GM18873 (cell line): ENCODE results near the gene PSMA7.
"Not testable (repeated sequence)": the region's sequence is repeated elsewhere in the genome, so short reads cannot be mapped to it uniquely, and the experiment has no call there.

Experiments used
- ATAC-seq: cut with Tn5 transposase; IDR thresholded peaks from one replicate; pipeline ENCODE4 v1.9.1; 2021; ENCODE audit warnings: mild to moderate bottlenecking, moderate library complexity, moderate number of reproducible peaks; ENCODE audit not compliant: unreplicated experiment, low FRiP score

Gene PSMA7

DNA sequence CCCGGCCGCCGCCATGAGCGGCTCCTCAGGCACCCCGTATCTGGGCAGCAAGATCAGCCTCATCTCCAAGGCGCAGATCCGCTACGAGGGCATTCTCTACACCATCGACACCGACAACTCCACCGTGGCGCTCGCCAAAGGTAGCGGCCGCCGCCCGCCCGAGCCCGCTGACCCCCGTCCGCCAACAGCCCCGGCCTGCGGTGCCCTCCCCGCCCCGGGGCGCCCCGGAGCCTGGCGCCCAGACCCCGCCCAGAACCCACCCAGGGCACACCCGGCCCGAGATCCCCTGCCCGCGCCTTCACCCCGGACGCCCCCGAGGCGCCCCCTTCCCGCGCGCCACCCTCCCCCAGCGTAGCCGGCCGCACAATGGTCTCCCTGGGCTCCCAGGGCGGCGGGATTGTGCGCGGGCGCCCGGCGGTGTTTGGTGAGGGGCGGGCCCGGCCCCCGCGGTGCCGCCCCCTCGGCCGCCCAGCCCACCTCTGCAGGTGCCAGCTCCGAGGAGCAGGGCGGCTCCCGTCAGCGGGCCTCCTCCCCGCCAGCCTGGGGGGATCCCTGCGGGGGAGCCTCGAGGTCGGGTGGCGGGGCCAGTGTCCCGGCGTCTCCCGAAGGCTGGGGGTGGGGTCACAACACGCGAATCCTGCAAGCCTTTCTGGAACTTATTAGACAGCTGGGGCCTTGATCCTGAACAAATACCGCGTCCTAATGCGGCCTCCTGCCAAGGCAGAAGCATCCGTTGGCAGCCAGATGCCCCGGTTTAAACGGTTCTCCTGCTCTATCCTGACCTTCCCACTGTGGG lies 20.3 kb downstream of the PSMA7 start:
- ATAC-seq = peak; percentile 4

DNA sequence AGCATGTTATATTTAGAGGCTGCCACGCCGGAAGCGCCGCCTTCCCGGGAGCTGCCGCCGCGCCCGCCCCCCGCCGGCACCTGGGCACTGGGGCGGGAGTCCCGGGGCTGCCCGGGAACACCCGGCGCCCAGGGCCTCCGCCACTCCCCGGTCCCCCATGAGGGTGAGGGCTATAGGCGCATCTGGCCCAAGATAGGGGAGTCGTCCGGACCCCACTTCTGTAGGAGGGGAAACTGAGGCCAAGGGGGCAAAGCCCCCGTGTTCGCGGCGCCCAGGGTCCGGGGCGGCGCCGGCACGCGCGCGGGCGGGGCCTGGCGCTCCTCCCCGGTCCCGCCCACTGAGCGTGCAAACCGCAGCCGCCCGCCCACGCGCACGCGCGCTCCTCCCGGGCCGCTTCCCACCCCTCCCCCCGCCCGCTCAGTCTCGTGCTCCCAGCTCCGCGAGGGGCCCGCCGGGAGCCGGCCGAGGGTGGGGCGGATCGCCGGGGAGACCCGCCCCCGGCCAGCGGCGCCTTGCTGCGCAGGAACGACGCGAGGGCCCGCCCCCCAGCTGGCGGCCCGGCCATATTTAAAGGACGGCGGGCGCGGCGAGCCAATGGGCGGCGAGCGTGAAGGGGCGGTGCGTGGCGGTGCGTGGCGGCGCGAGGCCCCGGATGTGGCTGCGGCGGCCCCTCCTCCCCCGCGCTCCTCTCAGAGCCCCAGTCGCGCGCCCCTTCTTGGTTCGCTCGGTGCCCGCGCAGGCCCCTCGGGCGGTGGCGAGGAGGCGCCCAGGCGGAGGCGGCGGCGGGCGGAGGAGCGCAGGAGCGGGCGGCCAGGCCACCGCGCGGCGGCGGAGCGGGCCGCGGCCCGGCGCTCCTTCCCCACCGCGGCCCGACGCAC lies 21.2 kb downstream of the PSMA7 start, which contains the start of gene LSM14B:
TSS of gene LSM14B (plus strand) at position 700 of the 878 bp plus-strand sequence. CDS start 192 bp downstream, outside the sequence.
- ATAC-seq = peak; percentile 64

DNA sequence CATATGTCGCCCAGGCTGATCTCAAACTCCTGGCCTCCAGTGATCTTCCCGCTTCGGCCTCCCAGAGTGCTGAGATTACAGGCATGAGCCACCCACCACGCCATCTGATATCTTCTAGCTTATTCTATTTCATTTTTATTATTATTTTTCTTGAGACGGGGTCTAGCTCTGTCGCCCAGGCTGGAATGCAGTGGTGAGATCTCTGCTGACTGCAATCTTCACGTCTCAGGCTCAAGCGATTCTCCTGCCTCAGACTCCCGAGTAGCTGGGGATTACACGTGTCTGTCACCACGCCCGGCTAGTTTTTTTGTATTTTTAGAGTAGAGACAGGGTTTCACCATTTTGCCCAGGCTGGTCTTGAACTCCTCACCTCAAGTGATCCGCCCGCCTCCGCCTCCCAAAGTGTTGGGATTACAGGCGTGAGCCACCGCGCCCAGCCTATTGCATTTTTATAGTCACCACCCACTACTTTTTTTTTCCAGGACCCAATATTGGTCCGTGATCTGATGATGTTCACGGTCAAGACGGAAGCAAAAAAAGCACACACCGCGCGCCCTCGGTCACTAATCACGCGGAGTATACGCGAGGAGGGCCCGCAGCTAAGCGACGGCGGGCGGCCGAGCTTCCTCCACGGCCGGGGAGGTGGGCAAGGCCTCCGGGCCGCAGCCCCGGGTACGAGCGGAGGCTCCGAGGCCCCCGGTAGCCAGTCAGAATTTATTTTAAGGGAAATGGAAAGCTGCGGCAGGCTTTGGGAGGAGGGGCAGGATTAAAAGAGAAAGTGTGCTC lies 22.0 kb downstream of the PSMA7 start:
- peak; percentile 9 for ATAC-seq

DNA sequence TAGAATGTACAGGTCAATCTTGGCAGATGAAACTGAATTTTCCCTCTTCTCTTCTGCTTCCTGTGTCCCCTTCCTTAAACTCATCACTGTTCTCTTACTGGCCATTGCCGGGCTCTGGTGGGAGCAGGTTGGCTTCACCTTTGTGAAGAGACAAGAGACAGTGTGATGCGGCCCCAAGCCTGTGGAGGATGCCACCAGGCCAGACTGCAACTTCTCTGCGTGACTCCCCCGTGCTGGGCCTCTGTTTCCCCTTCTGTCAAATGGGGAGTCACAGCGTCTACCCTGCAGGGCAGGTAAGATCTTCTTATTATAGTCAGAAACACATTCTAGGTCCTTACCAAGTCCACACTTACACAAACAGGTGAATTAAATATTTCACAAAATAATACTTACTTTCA lies 22.8 kb downstream of the PSMA7 start:
- ATAC-seq = no peak

DNA sequence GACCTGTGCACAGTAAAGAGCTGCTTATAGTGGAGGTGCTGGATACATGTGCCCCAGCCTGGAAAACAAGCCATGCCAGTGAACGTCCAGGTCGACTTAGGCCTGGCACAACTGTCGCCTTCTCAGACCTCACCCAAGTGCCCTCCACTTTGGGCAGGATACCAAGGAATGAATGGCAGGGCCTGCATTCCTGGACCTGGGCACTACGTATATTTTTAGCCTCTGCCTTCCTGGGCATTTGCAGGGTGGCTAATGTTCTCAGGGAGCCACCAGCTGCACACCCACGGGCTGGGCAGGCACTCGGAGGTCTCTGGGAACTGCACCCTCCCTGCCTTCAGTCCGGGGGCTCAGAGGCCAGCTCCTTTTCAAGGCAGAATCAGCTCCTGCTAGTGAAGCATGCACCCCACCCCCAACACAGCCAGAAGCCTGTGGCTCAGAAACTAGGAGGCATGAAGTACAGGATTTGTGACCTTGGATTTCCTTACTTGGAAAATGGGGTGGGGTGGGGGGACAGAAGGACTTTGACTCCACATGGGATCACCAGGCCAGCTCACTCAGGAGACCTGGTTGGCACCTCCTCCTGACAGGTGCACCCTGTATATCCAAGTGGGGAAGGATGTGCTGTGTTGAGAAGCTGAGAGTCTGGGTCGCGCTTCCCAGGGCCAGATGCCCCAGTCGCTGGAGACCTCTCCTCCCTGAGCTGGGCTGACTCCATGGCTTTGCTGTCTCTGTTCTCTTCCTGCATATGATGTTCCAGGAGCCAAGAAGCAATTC lies 23.4 kb downstream of the PSMA7 start:
- no peak for ATAC-seq

DNA sequence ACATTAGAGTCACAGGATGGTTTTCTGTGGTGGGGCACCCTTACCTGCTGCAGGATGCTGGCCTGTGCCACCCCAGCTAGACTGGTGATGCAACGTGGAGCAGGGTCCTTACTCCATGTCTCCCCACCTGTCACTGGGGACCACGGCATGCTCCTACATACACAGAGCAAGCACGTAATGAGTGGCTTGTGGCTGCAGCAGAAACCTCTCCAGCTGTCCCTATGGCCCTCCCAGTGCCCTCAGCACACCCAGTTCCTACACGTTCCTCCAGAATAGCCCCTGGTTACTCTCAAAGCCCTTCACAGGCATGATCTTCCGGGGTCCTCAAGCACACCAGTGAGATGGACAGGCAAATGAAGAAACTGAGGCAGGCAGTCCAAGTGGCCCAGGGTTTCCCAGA lies 24.1 kb downstream of the PSMA7 start:
- ATAC-seq = no peak

DNA sequence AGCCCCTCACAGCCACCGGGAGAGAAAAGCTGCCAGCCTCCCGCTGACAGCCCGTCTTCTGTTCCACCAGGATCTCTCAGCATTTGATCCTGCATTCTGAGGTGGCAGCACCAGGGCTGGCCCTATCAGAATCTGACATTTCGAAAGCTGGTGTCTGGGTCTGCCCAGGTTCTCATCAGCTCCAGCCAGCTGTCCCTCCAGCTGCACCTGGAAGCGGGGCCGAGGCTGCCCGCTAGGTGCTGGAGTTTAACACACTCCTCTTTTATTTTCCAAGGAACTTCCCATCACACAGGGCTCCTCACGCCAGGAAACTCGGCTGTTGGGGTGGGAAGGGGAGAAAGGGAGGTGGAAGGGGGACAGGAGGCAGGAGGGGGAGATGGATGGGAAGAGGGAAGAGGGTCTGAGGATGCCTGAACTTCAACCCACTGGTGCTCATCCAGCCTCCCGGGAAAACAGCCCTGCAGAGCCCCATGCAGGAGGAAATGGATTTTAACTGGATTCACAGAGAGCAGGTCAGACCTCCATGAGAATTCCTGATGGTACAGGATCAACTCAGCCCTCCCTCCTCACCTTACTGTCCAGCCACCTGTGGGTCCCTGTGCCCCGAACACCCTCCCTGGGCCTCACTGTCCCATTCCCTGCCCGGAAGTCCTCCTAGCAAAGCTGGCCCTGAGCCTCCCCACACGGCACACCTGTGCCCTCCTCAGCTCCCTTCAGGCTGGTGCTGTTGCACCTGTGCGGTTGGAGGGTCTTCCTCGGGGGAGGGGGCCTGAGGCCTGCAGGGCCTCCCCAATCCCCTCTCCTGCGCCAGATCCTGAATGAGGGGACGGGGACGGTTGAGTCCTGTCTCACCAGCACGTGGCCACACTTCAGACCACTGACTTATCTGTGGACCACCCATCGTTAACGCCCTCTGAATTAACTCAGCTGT lies 24.8 kb downstream of the PSMA7 start:
- ATAC-seq = no peak

DNA sequence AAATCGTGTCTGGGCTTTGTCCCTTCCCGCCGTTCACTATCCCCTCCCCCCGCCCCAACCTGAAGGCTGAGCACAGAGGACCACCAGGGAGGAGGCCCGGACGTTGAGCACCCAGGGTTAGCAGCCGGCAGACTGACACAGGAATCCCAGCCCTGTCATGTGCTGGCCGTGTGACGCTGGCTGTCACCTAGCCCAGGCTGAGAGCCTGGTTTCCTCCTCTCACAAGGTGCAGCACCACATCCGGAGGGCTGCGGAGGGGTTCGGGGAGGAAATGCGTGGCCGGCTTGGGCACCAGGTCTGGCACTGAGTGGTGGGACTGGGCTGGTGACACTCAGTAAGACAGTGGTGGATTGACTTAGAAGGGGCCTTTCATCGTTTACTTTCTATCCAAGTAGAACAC lies 25.5 kb downstream of the PSMA7 start:
- no peak for ATAC-seq

DNA sequence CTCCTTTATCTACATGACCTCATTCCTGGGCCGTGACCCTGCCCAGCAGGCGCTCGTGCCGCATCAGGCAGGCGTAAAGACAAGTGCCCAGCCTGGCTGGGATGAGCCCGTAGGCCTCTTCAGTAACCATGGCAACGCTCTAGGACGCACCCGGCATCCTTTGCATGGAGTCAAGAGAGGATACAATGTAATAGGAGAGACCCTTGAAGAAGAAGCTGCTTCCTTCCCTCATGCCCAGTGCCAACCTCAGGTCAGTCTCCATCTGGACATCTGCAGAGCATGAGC lies 25.9 kb downstream of the PSMA7 start:
- ATAC-seq = no peak

DNA sequence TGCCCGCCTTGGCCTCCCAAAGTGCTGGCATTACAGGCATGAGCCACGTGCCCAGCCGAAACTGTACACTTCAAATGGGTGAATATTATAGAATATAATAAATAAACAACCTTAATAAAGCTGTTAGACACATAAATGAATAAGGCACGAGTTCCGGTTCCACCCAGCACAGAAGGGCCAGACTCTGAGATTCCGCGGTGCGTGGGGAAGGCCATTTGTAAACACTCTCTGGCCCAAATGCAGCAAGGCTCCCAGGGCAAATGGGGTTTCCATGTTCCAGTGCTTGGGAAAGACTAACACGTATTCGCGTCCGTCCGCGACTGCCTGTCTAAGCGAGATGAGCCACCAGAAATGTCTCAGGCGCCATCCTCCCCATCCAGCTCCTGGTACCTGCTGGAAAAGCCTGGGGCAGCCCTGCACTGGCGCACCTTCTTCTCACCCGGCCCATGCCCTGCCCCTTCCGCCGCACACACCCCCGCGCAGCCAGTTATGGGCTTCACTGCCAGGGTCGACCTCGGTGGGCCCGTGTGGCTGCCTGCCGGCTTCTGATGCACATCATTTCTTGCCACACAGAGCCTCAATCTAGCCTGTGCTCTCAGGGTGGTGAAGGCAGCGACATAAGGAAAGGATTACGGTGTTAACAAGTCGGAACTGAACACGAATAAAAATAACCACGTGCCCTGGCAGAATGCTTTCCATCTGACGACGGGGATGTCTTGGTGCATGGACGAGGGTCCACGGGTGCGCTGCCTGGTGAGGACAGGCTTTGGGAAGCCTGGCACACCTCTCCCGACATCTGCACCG lies 26.4 kb downstream of the PSMA7 start:
- ATAC-seq = no peak

DNA sequence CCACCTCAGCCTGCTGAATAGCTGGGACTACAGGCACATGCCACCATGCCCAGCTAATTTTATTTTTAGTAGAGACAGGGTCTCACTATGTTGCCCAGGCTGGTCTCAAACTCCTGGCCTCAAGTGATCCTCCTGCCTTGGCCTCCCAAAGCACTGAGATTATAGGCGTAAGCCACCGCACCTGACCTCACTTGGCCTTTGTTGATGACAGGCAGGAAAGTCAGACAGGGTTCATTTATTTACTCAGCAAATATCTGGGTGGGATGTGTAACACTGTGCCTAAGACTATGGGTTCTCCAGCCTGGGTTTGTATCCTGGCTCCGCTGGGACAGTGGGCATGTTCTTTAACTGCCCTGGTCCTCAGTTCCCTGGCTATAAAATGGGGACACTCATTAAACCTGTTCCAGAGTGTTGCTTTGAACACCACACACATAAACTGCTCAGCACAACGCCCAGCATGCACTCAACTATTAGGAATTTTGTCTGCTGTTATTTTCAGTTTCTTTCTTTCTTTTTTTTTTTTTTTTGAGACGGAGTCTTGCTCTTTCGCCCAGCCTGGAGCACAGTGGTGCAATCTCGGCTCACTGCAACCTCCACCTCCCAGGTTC lies 27.3 kb downstream of the PSMA7 start:
- ATAC-seq = not testable (repeated sequence)

DNA sequence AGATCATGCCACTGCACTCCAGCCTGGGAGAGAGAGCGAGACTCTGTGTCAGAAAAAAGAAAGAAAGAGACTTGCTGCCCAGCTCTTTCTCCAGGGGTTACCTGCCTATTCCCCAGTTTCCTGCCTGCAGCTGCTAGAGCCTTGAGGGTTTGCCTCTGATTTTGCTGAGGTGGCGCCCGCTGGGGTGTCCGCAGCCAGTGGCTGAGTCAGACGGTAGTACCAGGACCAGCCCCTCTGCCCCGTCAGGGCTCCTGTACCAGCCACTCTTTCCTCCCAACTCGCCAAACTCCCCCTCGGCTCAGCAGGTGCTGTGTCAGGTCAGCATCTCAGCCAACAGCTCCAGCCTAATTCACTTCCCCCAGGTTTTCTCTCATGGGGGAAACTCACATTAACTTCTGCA lies 28.3 kb downstream of the PSMA7 start:
- ATAC-seq = no peak

DNA sequence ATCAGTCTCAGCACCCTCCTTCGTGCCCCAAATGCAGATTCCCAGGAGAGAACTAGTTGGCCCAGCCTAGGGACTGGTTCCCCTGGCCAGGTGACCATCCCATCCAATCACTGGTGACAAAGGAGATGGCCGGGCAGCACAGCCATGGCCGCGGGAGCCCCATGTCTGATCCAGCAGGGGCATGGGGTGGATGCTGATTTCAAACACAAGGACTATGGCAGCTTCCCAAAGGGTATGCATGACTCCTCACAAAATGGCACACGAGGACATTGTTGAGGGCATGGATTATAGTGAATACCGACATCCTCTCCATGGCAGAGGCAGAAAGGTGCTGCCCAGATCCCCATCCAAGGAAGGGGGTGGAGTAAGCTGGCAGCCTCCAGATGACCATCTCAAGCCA lies 30.8 kb downstream of the PSMA7 start:
- ATAC-seq = no peak

DNA sequence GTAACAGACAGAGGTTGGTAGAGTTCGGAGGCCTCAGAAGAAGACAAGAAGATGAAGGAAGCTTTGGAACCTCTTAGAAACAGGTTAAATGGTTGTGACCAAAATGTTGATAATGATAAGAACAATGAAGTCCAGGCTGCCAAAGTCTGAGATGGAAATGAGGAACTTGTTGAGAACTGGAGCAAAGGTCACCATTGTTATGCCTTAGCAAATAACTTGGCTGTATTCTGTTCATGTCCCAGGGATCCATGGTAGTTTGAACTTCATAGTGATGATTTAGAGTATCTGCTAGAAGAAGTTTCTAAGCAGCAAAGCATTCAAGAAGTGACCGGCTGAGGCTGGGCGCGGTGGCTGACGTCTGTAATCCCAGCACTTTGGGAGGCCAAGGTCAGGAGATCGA lies 32.0 kb downstream of the PSMA7 start:
- ATAC-seq = no peak

DNA sequence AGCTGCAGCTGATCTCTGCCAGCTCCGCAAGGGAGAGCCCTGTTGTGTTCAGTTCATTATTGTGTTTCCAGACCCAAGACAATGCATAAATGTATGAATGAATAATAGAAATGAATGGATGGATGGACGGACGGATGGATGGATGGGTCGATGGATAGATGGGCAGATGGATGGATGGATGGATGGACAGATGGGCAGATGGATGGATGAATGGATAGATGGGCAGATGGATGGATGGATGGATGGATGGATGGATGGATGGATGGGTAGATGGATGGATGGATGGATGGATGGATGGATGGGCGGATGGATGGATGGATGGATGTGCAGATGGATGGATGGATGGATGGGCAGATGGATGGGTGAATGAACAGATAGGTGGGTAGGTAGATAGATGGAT lies 37.6 kb downstream of the PSMA7 start:
- no peak for ATAC-seq

DNA sequence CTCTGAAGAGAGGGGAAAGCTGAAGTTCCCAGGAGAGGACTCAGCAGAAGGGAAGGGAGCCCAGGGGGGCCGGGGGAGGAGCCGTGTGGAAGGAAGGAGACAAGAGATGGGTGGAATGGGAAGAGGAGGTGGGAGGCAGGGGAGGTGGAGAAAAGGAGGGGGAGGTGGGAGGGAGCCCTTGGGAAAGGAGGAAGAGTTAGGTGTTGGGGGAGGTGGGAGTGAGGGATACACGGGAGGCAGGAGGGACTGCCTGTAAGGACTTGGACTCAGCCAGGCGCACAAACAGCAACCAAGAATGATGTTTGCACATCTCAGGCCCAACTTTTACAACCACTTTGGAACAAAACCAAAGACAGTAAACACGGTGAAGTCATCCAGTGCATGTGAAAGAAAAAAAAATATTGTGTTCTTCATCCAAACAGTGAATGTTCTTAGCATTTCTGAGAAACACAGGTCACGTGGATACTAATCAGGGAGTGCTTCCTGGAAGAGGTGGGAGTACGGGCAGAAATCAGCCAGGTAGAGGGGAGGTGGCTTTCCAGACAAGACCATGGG lies 38.3 kb downstream of the PSMA7 start:
- ATAC-seq = no peak

DNA sequence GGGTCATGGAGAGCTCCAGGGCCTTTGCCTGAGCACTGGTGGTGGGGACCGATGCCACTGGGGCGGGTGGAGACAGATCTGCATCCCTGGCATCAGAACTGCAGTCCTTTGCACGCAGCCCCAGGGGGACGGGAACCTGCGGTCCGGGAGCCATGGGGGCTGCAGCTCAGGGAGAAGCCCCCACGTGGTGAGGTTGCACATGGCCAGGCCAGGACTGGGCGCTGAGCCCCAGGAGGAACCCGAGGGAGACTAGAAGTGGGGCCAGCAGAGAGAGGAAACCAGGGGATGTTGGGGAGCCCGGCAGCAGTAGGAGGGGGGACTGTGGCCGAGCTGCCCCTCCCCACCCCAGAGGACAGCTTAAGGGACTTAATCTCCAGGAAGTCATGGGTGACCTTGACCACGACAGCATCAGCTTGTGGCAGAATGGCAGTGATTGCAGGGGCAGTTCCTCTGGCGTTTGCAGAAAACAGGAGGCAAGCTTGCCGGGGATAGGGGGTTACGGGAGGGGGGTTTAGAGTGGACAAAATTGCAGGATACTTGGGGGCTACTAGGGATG lies 38.9 kb downstream of the PSMA7 start:
- ATAC-seq = no peak
